HEK293T (cell line): ENCODE measurements around the gene IDH3A.

Experiments
- ARNT ChIP-seq: fragments of 450-650 bp; IDR thresholded peaks from 2 replicates; pipeline ENCODE4 v1.6.1; 2017; ENCODE audit warnings: mild to moderate bottlenecking
- BHLHE40 ChIP-seq: fragments of 450-650 bp; IDR thresholded peaks from 2 replicates; pipeline ENCODE4 v1.6.1; 2016; ENCODE audit warnings: mild to moderate bottlenecking, moderate library complexity, borderline replicate concordance
- FOXA1 ChIP-seq: fragments of 450-650 bp; IDR thresholded peaks from 2 replicates; pipeline ENCODE4 v1.6.1; 2016; ENCODE audit warnings: mild to moderate bottlenecking
- HDGF ChIP-seq: fragments of 450-650 bp; IDR thresholded peaks from 2 replicates; pipeline ENCODE4 v1.6.1; 2017; ENCODE audit warnings: antibody characterized with exemption, borderline replicate concordance
- L3MBTL2 ChIP-seq: fragments of 450-650 bp; conservative IDR thresholded peaks from 2 replicates; pipeline ENCODE4 v1.6.1; 2016; ENCODE audit warnings: mild to moderate bottlenecking
- NFRKB ChIP-seq: fragments of 450-650 bp; IDR thresholded peaks from 2 replicates; pipeline ENCODE4 v1.6.1; 2016; ENCODE audit warnings: mild to moderate bottlenecking, moderate library complexity
- SUZ12 ChIP-seq: fragments of 450-650 bp; IDR thresholded peaks from 2 replicates; pipeline ENCODE4 v1.6.1; 2016; ENCODE audit warnings: mild to moderate bottlenecking
- TARDBP ChIP-seq: fragments of 450-650 bp; IDR thresholded peaks from 2 replicates; pipeline ENCODE4 v1.6.1; 2016
- ZNF384 ChIP-seq: fragments of 450-650 bp; IDR thresholded peaks from 2 replicates; pipeline ENCODE4 v1.6.1; 2016

DNA sequence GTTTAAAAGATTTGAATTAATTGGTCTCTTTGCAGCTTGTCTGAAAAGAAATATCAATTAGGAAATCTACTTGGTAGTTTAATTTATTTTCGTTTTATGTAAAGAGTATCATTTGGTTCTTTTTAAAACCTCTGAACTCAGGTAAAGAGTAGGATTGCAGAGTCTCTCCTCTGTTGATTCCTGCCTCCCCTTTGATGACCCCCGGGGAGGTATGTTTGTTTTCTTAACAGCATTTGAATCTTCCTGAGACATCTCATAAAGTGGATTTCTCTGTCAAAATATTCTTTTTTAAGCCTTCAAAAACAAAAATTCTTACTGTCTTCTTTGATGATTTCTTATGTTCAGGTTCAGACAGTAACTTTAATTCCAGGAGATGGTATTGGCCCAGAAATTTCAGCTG is 8.0 kb downstream of the IDH3A start:
- TF ChIP-seq BHLHE40, result no peak
- TF ChIP-seq HDGF, result no peak
- TF ChIP-seq TARDBP, result no peak
- no peak for TF ChIP-seq ARNT
- TF ChIP-seq FOXA1, result no peak
- no peak for TF ChIP-seq ZNF384
- TF ChIP-seq L3MBTL2, result no peak
- no peak for TF ChIP-seq NFRKB
- TF ChIP-seq SUZ12, result no peak
